Measurements from ENCODE around the gene NARF. TPM values are rescaled to one million over a fixed set of nuclear protein-coding genes. Genes with fewer than 3 reads are reported as not detected.

NARF gene
- total RNA-seq, 1 donor from 2014 or later = 64.4 TPM

DNA sequence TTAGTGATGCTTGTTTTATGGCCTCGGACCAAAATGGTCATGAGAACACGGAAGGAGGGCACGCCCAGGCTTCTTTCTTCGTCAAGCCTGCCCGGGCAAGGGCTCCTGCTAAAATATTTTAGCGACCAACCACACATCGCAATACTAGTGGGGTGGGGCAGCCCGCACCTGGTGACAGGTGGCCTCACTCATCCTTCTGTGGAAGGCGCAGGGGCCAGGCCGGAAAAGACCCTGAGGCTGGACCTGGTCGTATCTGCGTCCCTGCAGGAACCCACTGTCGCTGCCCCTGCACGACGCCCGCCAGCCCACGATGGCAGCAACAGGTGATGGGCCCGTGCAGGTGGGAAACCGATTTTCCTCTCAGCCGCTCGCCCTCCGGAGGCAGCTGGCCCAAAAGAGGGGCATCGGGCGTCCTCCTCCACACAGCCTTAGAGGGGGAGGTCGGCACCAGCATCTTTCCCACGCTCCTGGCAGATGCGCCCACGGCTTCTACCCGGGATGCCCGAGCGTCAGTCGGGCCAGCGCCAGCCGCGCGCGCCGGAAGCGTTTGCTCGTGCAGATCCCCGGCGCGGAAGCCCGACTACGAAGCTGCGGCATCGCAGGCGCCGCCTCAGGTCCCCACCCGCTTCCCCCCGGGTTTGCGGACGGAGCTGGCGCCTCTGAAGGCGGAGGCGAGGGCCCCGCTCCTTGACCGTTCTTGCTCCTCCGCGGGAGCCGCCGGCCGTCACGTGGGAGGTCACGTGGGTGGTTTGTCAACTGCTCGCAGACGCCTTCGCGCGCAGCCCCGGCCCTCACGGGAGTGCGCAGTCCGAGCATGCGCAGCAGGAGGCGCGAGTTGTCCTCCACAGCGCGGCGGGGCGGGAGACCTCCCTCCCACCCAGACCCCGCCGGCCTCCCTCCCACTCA lies 38.2 kb downstream of the NARF start:
- no peak overlapping the region for H3K27ac Mint-ChIP-seq (ENCODE audit: unreplicated experiment)
- peaks cover 3% of the 10 kb centered on the region for H3K4me1 Mint-ChIP-seq (ENCODE audit: low read depth, unreplicated experiment)
- Histone ChIP-seq H3K4me2 (ENCODE audit: low read length) (peak overlapping the region; percentile 92), H4K20me1 (ENCODE audit: insufficient read depth, low read length) (peaks cover 3% of the 10 kb centered on the region), H3K9me3 (ENCODE audit: insufficient read depth, low read depth, low read length) (no peaks in the 10 kb centered on the region), H3K4me3 (ENCODE audit: insufficient read depth, low read depth, low read length) (peak overlapping the region; percentile 68), H3K4me1 (ENCODE audit: insufficient read depth, low read length) (peaks cover 16% of the 10 kb centered on the region), H3K79me2 (ENCODE audit: insufficient read depth, low read length) (no peaks in the 10 kb centered on the region), H3K36me3 (ENCODE audit: insufficient read depth, low read length) (no peaks in the 10 kb centered on the region), H3K27ac (ENCODE audit: low read depth, low read length) (no peak overlapping the region), H3K9ac (ENCODE audit: low read length) (peak overlapping the region; percentile 74), H2AFZ (ENCODE audit: low read depth, low read length) (peak overlapping the region; percentile 91), H3K27me3 (ENCODE audit: insufficient read depth, low read length) (no peaks in the 10 kb centered on the region)
- TF ChIP-seq, protein P1, sequence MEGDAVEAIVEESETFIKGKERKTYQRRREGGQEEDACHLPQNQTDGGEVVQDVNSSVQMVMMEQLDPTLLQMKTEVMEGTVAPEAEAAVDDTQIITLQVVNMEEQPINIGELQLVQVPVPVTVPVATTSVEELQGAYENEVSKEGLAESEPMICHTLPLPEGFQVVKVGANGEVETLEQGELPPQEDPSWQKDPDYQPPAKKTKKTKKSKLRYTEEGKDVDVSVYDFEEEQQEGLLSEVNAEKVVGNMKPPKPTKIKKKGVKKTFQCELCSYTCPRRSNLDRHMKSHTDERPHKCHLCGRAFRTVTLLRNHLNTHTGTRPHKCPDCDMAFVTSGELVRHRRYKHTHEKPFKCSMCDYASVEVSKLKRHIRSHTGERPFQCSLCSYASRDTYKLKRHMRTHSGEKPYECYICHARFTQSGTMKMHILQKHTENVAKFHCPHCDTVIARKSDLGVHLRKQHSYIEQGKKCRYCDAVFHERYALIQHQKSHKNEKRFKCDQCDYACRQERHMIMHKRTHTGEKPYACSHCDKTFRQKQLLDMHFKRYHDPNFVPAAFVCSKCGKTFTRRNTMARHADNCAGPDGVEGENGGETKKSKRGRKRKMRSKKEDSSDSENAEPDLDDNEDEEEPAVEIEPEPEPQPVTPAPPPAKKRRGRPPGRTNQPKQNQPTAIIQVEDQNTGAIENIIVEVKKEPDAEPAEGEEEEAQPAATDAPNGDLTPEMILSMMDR (IDR thresholded peaks at IDR 0.05; ENCODE audit: insufficient read depth, low read depth, low read length) = no peak
- TF ChIP-seq EZH2 (IDR thresholded peaks at IDR 0.05; ENCODE audit: insufficient read depth, low read length) = no peak
- peak overlapping the region; percentile 60 for H3K4me3 Mint-ChIP-seq (ENCODE audit: unreplicated experiment)
- peaks cover 1% of the 10 kb centered on the region for H3K36me3 Mint-ChIP-seq (ENCODE audit: low read depth, unreplicated experiment)
- no peak for FAIRE-seq
- peaks cover 2% of the 10 kb centered on the region for H3K27me3 Mint-ChIP-seq (ENCODE audit: low read depth, unreplicated experiment)
- H3K9me3 Mint-ChIP-seq (ENCODE audit: unreplicated experiment) = no peaks in the 10 kb centered on the region
- peak; percentile 78 for DNase-seq (ENCODE audit: low read depth)

DNA sequence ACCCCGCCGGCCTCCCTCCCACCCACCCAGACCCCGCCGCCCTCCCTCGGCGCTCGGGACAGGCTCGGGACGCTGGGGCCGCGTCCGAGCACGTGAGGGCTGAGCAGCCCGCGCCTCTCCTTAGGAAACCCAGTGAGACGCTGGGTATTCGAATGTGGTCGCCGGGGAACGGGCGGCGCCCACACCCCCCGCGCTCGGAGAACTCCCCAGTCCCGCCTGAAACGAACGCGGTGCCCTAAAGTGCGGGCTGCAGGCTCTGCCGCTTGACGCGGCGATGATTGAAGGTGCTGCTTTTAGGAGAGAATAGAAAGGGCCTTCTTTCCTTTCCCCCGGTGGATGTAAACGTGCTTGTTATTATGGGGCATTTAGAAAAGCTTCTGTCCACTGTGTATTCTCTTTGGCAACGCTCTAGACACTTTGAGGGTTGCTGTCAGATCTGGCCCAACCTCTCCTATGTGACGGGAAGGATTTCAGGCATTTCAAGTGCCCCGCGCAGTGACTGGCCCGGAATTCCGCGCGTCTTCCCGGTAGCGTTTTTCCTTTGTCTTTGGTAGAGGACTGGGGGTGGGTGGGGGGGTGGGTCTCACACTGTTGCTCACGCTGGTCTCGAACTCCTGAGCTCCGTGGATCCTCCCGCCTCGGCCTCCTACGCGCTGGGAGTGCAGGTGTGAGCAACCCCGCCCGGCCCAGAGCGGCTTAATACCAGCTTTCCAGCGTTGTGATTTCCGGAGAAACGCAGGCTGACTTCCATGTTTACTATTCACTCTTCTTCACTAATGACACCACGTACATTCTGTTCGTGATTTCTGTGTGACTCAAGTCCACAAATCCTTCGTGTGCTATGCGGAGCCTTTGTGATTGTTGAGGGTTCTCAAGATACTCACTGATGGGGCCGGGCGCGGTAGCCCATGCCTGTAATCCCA lies 39.2 kb downstream of the NARF start:
- H3K27me3 Mint-ChIP-seq (ENCODE audit: low read depth, unreplicated experiment) = peaks cover 4% of the 10 kb centered on the region
- peak overlapping the region; percentile 73 for H3K9ac ChIP-seq (ENCODE audit: low read length)
- FAIRE-seq = no peak

More for the DNA sequence above, 39.2 kb downstream of the NARF start:
- H2AFZ ChIP-seq (ENCODE audit: low read depth, low read length) = peak overlapping the region; percentile 66
- H3K4me3 ChIP-seq (ENCODE audit: insufficient read depth, low read depth, low read length) = peak overlapping the region; percentile 55
- no peaks in the 10 kb centered on the region for H3K9me3 Mint-ChIP-seq (ENCODE audit: unreplicated experiment)
- H3K9me3 ChIP-seq (ENCODE audit: insufficient read depth, low read depth, low read length) = no peaks in the 10 kb centered on the region
- H3K36me3 Mint-ChIP-seq (ENCODE audit: low read depth, unreplicated experiment) = peaks cover 1% of the 10 kb centered on the region
- H3K36me3 ChIP-seq (ENCODE audit: insufficient read depth, low read length) = no peaks in the 10 kb centered on the region
- H3K4me2 ChIP-seq (ENCODE audit: low read length) = peak overlapping the region; percentile 87
- peak overlapping the region; percentile 19 for H3K27ac Mint-ChIP-seq (ENCODE audit: unreplicated experiment)
- peak overlapping the region; percentile 84 for H3K4me3 Mint-ChIP-seq (ENCODE audit: unreplicated experiment)
- TF ChIP-seq, protein P1 (IDR thresholded peaks at IDR 0.05; ENCODE audit: insufficient read depth, low read depth, low read length) = no peak
- no peak for TF ChIP-seq EZH2 (IDR thresholded peaks at IDR 0.05; ENCODE audit: insufficient read depth, low read length)
- H3K27me3 ChIP-seq (ENCODE audit: insufficient read depth, low read length) = no peaks in the 10 kb centered on the region
- no peaks in the 10 kb centered on the region for H3K79me2 ChIP-seq (ENCODE audit: insufficient read depth, low read length)
- peaks cover 3% of the 10 kb centered on the region for H3K4me1 Mint-ChIP-seq (ENCODE audit: low read depth, unreplicated experiment)
- peak overlapping the region; percentile 24 for H3K27ac ChIP-seq (ENCODE audit: low read depth, low read length)
- peak; percentile 87 for DNase-seq (ENCODE audit: low read depth)
- peaks cover 11% of the 10 kb centered on the region for H3K4me1 ChIP-seq (ENCODE audit: insufficient read depth, low read length)
- H4K20me1 ChIP-seq (ENCODE audit: insufficient read depth, low read length) = peaks cover 3% of the 10 kb centered on the region
